UCSD-AML1 (cell line): Measurements from ENCODE around the gene SLC9A7.

Experiments used
- DNase-seq: peaks from one replicate; lab custom pipeline; 2025; ENCODE audit not compliant: unreplicated experiment; lab: John Stamatoyannopoulos, UW

The SLC9A7 gene

DNA sequence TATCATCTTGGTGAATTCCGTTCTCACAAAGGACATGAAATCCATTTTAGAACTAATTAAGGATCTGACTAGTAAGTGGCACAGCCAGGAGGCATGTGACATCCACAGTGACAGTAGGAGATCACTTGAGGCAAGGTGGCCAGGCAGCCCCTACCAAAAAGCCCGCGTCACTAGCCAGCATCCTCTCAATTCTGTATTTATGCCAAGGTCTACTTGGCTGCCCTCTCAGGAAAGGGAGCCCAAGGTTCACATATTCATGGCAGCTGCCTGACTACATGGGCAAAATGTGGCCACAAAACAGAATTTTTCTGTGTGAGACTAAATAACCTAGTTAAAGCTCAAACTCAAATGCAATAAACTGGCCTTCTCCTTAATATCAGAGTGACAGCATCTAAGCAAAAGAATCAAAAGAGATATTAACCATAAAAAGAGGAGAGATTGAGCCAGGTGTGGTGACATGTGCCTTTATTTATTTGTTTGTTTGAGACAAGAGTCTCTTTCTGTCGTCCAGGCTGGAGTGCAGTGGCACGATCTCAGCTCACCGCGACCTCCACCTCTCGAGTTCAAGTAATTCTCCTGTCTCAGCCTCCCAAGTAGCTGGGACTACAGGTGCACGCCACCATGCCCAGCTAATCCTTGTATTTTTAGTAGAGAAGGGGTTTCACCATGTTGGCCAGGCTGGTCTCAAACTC is 51.5 kb downstream of the SLC9A7 start:
- DNase-seq, result no peak

DNA sequence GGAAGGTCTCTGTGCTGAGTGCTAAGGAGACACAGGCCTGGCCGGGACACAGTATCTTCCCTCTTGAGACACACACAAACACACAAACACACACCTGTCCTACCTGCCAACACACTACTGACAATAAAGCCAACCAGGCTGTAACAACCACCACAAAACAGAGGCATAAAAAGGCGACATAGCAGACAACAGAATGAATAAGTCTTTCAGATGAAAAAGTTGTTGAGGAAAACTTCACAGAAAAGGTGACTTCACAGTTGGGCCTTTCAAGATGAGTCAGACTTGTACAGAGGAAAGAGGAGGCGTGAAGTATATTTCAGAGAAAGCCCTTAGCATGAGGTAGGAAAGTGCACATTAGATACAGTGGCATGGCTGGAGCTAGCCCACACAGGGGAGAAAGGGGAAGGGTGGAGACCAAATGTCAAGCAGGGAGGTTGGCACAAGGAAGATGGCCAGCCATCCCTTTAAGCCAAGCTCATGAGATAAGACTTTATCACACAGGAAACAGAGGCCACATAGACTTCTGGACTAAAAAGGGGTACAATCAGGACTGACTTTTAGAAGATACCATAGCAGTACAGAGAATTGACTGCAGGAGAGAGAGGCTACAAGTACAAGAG is 54.0 kb downstream of the SLC9A7 start:
- DNase-seq, result peak; percentile 40

DNA sequence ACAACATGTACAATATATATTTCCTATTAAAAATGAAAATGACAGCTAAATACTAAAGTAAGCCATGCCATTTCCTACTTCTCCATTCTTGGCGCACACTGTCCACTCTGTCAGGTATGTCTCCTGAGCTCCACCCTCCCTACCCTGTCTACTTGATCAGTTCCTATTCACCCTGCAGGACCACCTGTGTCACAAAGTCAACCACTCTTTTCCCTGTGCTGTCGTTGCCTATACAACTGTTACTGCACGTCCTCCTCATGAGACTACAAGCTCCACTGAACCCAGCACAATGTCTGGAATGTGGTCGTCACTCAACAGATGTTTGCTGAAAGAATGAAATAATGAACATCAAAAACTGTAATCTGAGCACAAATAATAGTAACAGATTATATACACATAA is 54.9 kb downstream of the SLC9A7 start:
- DNase-seq, result no peak

DNA sequence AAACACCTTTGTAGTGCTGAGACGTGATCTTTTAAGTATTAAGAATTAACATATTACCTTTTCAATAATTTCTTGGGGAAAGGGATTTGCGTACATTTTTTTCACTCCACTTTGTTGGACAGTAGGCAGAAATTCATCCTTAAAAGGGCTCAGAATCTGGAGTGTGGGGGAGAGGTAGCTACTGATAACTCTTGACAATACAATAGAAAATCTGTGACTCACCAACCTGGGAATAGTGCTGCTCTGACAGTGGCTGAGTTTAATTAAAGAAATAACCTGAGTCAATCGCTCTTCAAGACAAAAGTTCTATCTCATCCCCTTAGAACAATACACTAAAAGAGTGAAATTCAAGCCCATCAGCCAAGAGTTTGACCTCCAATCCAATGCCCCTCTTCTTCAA is 60.2 kb downstream of the SLC9A7 start:
- no peak for DNase-seq

DNA sequence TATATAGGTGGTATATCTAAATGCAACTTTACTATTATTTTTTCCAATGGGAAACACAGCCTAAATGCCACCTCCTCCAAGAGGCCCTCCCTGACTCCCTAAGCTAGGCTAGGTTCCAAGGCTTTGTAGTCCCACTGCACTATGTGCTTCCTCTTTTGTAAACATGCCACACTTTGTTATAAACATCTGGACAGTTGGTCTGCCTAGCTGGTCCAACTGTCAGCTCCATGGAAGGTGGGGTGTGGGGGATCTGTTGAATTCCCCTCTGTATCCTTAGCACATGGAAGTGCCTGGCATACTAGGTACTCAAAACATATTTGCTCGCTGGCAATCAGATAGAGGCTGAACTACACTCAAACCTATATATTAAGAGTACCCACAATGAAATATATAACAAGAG is 63.4 kb downstream of the SLC9A7 start:
- DNase-seq, result no peak

DNA sequence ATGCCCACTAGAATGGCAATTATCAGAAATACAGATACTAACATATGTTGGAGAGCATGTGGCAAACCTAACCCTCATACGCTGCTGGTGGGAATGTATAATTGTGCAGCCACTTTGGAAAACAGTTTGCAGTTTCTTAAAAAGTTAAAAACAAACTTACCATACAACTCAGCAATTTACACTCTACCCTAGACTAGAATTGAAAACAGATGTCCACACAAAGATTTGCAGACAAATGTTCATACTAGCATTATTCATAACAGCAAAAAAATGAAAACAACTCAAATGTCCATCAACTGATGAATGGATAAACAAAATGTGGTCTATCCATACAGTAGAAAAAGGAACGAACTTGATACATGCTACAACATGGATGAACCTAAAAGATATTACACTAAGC is 64.4 kb downstream of the SLC9A7 start:
- no peak for DNase-seq

DNA sequence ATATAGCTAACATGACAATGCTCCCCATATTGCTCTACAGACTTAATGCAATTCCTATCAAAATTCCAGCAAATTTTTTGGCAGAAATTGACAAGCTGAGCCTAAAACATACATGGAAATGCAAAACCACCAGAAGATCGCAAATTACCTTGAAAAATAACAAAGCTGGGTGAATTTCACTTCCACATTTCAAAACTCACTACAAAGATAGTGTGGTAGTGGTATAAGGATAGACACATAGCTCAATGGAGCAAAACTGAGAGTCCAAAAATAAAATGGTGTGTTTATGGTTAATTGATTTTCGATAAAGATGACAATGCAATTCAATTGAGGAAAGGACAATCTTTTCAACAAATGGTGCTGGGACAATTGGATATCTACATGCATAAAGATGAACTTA is 65.8 kb downstream of the SLC9A7 start:
- DNase-seq, result no peak

DNA sequence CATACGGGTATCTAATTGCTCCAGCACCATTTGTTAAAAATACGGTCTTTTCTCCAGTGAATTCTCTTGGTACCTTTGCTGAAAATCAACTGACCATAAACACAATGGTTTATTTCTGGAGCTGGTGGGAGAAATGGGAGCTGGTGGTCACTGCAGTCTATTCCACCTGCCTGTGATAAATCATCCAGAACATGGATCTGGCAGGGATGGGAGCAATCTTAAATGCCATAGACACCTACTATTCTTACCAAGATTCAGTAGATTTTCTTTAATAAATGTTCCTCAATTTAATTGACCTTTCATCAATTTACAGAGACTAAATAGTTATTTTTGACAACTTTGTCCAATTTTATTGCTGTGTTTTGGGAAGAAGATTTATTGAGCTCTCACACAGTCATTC is 68.1 kb downstream of the SLC9A7 start:
- DNase-seq, result no peak

DNA sequence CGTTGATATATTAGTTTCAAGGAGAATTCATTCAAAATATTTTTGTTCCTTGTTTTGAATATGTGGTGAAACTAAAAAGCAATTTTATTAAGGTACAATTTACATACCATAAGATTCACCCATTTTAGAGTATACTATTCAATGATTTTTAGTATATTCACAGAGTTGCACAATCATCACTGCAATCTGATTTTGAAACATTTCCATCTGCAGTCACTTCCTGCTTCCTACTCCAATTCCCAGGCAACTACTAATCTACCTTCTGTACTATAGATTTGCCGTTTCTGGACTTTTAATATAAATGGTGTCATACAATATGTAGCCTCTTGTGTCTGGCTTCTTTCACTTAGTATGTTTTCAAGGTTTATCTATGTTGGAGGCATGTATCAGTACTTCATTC is 71.3 kb downstream of the SLC9A7 start:
- no peak for DNase-seq

DNA sequence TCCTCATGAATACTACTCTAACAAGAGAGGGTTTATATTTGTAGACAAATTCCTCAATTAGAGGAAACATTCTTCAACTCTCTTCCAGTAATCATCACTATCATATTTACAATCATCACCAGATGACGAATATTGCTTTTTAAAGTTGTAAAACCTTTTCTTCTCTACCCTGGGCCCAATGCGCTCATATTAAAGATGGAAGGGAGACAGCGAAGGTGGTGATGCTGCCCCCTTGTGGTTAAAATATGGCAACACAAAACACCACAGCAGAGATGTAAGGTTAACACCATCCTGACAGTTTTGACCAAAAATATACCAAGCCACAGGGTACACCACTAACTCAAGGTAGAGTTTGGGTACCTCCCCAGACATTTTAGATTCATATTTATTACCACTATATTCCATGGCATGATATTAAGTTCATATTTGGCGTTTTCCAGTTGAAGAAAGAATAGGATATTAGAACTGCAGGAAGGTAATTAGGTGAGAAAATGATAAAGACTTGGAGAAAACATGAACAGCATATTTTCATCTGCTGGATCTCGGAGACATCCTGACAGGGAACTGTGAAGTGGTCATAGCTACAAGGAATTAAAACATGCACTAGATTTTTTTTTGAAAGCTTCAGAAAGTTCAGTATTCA is 72.8 kb downstream of the SLC9A7 start:
- no peak for DNase-seq

DNA sequence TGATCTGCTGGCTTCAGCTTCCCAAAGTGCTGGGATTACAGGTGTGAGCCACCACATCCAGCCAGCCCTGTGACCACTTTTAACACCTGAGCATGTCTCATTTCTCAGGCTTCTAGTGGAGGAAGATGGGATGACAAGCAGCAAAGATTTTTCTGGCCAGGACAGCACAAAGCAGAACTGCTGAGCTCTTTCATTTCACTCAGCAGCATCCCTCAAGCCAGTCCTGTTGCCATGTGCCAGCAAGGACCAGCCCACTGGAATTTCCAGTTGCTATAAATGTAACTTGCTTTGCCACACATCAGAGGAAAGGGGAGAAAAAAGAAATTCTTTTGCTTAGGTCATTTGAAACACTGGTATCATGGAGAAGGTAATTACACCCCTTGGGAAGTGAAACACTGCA is 75.9 kb downstream of the SLC9A7 start:
- no peak for DNase-seq

DNA sequence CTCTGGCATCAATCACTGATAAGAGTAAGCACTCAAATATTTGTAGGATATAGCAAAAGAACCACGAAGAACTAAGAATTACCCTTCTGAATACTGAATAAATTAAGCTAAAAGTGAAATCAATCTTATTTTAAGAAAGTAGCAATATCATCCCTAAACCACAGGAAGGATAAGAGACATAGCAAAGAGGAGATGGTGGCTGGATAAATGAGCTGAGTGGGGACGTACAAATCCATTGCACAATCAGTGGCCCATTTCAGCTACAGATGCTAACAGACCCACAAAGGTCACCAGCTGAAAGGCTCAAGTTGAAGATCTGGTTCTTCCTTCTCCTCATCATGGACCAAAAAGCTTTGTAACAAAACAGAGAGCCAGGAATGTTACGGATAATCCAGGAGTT is 77.1 kb downstream of the SLC9A7 start:
- DNase-seq, result no peak

DNA sequence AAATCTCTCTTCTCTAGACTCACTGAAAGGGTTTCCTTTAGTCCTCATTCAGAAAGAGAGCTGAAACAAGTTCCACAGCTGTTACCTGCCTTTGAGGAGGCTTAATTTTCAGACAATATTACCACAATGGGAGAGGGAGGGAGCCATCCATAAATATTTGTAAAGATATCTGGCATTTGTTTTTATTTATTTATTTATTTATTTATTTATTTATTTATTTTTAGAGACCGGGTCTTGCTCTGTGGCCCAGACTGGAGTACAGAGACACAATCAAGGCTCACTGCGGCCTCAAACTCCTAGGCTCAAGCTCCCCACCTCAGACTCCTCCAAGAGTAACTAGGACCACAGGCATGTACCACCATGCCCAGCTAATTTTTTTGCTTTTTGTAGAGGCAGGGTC is 80.7 kb downstream of the SLC9A7 start:
- DNase-seq, result no peak

DNA sequence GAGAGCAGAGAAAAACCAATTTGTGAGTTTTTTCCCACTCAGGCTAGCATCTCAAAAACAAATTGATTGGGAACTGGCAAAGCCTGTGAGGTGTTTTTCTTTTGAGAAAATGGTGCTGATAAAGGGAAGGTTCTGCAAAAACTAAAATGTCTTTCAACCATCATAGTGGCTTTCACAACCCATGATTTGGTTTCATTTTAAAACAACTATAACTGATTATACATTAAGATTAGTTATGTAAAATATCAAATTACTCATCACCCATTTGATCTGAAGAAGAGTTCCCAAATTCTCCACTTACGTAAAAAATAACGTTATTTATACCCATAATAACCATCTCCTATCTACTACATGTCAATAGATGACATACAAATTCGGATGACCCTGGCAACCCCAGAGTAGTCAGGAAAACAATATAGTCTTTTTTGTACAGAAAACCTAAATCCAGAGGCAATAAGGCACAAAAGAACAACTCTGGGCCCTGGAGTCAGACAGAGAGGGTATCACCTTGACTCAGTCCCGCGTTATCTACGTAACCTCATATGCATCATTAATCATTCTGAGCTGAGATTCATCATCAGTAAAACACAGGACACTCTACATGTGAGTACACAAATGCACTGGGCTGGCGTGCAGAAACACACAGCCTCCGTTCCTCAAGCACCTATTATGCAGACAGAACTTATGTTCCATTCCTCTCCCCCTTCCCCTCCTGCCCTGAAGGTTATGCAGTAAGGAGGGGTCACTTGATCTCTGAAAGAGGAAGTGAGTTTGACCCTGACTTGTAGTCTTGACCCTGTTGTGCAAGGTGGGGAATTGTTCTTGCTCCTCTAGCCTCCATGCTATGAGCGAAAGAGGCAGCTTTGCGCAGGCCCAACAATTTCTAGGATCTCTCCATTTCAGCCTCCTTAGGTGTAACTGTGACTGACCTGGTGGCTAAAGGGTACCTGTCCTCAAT is 82.2 kb downstream of the SLC9A7 start:
- no peak for DNase-seq

DNA sequence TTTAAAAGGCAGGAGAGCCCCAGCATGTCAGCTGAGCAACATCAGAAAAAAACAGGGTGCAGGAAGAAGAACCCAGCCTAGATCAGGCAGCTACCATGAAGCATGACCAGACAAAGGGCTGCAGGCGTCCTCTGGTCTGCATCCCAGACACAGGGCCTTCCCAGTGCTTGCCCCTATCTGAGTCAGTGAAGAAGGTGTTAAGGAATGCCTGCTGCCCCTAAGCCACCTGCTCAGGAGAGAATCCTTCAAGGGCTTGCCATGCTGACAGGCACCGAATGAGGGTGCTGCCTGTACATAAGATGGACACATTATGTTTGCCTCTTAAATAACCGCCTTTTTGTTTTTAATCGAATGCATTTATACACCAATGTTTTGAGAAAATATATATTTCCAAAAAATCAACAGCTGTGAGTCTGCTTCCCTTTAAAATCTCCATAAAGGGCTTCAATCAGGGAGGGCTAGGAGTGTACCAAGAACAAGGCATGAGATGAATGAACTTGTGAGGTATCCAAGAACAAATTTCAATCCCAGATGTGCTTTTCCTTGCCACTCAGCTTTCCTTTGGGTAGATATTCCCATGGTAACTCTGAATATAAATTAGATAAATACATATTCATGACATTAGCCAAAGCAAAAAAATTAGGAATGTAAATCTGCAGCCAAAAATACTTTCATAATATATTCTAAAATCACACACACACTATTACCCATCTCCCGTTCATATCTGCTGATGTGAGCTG is 85.1 kb downstream of the SLC9A7 start:
- no peak for DNase-seq

DNA sequence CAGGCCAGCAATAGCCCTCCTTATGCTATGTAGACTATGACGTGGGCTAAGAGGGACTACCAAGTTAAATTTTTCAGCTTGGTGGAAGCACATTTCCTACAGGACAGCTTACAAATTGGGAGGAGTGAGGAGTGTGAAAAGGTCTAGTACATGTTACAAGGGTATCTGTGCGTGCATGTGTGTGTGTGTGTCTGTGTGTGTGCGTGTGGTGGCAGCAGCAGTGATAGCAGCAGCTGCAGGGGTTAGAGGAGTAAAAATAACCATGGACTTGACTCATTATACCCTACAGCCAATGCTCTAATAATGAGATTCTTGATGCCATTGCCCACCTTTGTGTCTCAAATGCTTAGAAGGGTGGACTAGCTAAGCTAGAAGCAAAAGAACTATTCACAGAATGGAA is 88.6 kb downstream of the SLC9A7 start:
- DNase-seq, result no peak

DNA sequence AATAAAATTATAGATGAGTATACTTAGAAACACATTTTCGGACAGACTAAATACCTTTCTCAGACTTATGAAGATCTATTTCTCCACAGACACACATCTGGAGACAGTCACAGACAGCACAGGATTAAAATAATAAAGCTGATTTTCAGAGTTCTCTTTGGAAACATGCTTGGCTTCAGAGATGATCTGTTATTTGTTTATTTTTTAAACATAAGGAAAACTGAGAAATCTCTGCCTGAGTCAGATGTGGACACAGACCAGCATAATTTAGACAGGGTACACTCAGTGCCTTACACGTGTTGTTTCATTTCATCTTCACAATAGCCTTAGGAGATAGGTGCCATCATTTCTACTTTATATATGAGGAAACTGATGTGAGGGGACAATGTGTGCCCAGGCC is 92.1 kb downstream of the SLC9A7 start:
- DNase-seq, result no peak

DNA sequence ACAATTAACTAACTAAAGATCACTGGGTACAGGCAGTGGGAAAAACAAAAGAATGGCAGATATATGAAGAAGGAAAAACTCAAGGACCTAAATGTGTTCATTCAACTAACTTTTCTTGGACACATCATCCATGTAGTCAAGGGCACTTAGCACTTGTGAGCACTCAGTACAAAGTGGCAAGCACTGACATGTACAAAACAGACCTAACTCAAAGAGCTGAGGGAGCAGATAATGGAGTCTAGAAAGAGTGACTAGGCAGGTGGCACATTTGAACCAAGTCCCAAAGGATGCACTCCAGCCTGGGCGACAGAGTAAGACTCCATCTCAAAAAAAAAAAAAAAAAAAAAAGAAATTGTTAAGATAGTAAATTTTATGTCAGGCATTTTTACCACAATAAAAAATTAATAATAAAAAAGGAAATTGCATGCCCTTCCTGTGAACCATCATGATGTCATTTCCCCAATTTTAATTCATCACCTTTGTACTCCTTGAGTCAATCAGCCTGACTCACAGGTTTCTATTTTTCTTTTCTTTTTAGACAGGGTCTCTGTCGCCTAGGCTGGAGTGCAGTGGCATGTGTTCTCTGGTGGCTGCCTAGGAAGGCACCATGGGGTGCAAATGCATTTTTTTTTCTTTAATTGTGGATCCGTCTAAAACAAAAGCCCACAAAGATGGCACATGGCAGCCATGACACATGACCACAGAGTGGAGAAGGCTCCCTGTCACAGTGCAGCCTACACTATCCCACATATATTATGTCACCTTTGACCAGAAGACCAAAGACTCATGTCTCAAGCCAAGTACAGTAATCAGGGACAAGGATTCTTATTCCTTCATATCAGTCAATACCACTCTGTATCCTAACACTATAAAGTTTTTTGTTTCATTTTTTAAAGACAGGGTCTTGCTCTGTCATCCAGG is 93.4 kb downstream of the SLC9A7 start:
- DNase-seq, result no peak

DNA sequence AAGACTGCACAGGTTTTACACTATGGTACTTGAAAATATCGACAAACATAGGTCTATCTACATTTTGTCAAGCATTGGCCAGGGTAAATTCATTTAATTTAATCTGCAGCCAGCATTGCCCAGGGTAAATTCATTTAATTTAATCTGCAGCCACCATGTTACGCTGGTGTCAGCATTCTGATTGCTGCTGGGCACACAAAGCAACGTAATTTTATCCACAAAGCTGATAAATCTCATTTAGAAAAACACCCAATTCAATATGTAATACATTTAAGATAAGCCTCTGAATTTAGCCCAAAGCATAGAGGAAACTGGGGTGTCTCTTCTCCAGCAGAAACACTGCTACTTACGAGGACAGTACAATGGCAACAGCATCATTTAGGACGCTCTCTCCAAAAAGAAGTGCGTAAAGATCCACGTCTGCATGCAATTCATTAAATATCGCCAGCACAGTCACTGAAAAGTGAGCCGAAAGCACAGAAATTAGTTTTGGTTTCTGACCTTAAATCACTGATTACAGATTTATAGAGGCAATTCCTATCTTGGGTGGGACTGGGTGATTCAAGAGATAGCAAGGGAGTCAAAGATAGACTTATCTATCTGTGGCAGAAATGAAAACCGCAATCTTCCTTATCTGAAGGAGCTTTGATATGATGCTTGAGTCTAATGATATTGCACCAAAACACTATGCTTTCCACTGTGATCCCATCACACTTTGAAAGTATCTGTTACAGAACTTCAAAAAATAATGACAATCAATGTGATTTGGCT is 96.5 kb downstream of the SLC9A7 start:
- no peak for DNase-seq
